NCI-H82 treated with DMSO at 0.1 percent for 48 hours (cell line): ENCODE measurements around the gene BMPER.

ENCODE experiments used
- DNase-seq: peaks from one replicate; lab custom pipeline; 2025; ENCODE audit not compliant: unreplicated experiment; lab: John Stamatoyannopoulos, UW

Gene BMPER

DNA sequence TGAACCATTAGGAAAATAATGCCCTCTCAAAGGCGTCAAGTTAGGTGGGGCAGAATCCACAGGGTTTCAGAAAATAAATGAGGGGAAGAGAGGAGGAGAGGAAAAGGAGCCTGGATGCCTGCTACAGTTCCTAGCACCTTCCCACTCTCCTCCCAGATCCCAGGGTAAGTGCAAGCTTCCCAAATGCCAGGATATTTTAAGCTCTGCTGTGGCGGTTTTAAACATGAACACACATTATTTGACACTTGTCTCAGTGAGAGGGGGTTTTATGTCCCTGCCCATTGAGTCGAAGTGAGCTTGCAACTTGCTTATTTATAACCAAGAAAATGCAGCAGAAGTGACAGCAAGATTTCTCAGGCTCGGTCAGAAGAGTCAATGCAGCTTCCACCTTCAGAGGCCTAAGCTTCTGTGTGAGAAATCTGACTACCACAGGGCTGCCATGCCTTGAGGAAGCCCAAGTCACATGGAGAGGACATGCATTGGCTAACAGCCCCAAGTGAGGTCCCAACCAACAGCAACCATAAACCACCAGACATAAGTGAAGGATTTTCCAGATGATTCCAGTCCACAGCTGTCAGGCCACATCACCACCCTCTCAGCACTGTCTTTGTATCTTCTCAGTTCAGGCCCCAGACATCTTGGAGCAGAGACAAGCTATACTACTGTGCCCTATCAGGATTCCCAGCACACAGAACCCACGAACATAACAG lies 17.9 kb upstream of the BMPER start:
- DNase-seq, result no peak

DNA sequence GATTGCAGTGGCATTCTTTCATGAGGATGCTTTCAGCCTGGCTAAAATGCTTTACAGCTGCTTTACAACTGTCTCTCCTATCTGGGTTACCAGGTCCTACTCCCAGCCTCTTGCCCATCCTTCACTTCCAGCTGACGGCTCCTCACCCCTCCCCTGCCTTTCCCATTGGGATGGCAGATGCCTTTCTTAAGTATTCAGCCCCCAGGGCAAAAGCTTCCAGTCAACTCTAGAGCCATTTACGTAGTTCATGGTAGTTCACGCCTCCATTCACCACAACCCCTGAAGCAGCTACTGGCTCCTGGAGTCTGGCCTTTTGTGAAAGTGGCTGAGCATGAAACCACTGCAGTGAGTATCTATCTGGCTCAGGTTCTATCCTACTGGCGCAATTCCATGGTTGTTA lies 17.2 kb upstream of the BMPER start:
- DNase-seq, result no peak

GRCh38 chr7:33892945-33893344 lies 12.4 kb upstream of the BMPER start:
- DNase-seq, result no peak

- DNase-seq, result no peak
Measured at GRCh38 chr7:33893377-33893776, 12.0 kb upstream of the BMPER start.

DNA sequence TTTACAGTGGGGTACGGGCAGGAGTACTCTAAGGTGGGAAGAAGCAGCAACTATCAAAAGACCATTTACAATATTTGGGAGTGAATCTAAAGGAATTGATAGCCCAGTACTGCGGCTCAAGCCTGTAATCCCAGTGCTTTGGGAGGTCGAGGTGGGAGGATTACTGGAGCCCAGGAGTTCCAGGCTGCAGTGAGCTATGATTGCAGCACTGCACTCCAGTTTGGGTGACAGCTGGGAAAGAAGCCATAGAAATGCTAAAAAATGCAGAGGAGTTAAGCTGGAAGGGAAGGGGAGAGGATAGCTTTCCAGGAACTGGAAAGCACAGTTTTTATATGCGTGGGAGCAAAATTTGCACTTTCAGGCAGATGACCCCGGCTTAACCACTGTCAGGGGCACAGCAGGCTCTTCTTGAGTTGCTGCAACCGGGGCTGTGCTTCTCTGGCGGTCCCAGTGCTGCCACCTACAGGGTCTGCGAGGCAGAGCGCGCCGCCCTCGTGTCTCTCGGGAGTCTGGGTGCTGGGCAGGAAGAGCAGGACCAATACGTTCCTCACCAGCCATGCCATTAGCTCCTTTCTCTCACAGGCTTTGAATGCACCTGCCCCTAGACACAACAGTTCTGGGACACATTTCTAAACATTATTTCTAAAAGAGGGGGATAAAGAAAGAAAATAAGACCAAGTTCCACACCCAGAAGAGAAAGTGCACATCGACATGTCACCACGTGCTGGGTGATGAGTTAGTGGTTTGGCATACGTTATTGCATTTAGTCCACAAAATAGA lies 10.1 kb upstream of the BMPER start:
- DNase-seq, result peak; percentile 16

- DNase-seq, result no peak
Measured at GRCh38 chr7:33900501-33900900, 4.8 kb upstream of the BMPER start.

DNA sequence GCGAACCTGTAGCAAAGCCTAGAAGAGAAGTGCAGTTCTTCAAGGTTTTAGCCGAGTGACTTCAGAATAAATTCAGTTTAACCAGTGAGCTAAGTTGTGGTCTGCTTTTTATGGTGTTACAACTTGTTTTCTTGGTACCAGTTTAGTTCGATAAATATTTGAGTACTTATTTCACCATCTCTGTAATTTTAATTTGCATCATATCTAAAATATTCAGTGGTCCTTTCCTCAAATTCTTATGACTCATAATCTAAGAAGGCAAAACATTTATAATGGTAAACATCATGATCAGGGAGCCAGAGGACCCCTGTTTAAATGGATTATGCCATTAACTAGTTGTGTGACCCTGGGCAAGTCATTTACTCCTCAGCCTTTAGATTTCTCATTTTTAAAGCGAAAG lies 4.1 kb upstream of the BMPER start:
- DNase-seq, result no peak

- DNase-seq, result no peak
Measured at GRCh38 chr7:33901847-33902246, 3.5 kb upstream of the BMPER start.

GRCh38 chr7:33902746-33903145 lies 2.6 kb upstream of the BMPER start:
- DNase-seq, result no peak

- no peak for DNase-seq
Measured at GRCh38 chr7:33903791-33904680, 1.3 kb upstream of the BMPER start.

DNA sequence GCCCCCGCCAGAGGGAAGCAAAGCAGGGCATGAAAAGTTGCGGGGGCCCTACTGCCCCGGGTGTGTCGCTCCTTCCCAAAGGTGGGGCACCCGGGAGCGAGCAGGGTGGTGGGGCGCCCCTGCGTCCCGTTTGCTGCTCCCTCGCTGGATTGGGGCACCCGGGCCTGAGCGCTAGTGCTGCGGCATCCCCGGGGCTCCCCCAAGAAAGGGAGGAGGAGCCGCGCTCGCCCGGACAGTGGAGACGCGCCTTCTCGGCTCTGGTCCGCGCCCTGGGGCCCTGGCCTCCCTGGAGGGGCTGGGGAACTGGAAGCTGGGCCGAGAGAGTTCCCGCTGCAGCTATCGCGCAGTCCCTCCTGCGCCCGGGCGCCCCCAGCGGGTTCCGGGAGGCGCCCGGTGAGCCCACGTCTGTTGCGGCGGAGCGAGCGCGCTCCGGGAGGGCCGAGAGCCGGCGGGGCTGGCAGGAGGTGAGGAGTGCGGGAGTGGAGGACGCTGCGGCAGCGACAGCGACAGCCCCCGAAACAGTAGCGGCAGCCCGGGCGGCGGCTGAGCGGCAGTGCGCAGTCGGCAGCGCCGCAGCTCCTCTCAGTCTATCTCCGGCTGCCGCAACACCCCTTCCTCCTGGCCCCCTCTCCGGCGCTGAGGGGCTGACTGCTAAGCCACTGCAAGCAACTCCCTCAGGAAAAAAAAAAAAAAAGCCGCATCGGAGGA lies 504 bp upstream of the BMPER start:
- peak; percentile 10 for DNase-seq

DNA sequence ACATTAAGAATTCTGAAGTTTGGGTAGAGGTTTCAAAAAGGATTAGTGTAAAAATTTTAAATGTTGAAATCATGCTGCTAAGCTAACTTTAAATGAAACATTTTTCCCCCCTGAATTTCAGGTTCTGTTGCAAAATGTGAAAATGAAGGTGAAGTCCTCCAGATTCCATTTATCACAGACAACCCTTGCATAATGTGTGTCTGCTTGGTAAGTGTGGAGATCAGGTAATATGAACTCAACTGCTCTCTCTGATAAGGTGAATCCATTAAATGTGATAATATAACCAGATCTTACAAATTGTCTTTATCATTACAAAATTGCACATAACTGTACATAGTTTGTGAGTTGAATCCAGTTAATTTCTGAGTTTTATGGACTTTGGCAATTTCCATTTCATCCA lies 1.4 kb downstream of the BMPER start:
- DNase-seq, result no peak

DNA sequence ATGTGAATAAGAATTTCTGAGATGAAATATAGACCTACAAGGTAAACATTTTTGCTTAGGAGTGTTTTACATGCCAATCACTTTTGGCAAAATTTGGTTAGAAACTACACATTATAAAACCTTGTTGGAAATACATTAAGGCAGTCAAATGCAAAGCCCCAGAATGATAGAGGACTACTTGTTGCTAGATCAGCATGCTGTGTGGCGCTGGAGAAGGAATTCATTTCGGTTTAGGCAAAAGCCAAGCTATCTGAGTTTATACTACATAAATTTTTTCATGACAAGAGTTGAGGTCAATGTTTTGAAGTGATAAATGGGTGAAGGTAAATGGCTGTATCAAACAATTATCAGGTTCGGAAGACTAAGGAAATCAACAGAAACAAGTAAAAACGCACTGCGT lies 2.3 kb downstream of the BMPER start:
- DNase-seq, result no peak

- DNase-seq, result peak; percentile 20
Measured at GRCh38 chr7:33909318-33909717, 4.0 kb downstream of the BMPER start.

DNA sequence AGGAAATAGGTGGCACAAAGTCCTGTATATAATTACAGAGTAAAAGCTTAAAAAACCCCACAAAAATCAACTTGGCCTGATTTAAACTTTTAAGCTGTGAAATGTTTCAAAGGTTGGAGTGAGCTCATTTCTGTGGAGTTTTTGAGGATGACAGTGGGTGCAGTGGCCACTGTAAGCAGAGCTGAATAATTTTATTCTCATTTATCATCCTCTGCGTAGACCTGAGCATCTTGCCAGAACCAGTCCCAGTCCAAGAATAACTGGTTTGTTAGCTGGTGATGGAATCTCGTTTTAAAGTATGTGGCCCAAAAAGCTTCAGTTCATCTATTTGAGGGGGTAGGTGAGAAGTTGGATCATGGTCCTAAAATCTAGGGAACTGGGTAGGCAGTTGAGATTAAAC lies 4.4 kb downstream of the BMPER start:
- no peak for DNase-seq

DNA sequence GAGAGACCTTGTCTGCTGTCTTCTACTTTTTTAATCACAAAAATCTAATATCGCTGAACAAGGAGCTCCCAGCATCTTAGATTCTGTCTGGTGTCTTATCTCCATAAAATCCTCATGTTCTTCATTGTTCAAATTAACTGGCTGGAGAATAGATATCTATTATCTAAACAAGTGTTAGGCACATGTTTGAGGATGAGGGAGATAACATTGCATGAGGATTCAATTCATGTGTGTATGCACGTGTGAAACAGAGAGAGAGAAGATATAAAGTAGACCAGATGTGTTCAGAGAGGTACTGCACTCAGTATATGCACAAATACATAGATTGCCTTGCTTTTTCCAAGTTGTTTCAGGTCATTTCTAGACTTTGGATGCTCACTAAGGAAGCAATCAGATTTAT lies 5.4 kb downstream of the BMPER start:
- no peak for DNase-seq

GRCh38 chr7:33916357-33917081 lies 11.2 kb downstream of the BMPER start:
- DNase-seq, result no peak

DNA sequence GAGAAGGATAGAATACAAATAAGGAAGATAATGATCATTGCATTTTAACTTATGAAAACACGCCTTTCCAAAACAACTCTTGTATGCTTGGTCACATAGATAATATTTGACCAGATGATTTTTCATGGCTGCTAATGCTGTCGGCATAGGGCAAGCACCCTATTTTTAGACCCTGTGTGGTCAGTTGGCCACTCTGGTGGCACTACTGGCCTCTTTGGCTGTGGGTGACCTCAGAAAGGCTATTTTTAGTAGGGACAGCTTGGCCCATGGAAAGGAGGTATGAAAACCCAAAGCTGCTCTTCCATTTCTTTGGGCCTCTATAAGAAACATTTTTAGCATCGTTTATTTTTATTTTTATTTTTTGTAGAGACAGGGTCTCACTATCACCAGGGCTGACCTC lies 12.3 kb downstream of the BMPER start:
- DNase-seq, result no peak

DNA sequence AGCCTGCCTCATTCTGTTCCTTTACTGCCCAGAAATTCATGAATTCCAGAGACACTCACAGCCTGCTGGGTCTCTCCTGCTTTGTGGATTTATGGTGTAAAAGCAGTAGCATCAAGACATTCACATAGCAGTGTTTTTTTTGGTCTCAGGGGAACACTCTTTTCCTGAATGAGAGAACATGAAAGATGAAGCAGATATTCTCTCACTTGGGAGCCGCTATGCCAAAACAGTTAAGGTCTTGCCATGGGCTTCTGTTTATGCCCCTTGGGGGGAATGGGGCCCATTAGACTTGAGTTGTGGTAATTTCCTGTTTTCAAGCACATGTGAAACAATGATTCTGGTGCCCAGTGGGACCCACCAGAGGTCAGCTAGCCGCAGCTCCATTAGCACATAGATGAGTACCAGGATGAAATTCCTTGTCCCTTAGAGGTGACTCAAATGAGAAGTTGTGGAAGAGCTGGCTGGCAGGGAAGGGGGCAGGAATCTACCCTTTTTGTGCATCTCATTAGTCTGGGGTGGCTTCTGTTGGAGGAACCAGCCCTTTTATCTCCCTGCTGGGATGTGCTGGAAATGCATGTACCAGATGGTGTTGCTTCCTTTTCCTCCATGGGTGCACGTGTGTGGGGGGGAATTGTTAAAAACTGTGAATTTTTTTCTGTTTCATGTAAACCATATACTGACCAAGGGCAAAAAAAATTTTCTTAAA lies 13.3 kb downstream of the BMPER start:
- DNase-seq, result no peak

DNA sequence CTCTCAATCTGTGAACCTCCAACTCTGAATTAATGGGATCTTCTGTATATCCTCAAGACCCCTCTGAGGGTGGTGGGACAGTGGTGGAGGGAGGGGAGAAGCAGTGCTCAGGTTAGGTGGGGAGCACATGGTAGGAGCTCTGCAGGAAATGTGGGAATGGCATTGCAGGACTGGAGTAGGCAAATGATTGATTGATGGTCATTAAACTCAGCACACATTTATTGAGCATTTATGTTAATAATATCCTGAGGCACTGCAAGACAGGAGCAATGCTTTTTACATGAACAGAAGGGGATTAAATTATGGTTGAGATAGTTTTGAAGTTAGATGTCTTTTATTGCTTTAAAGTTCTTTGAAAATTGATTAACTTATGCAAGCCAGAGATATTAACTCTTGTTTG lies 14.1 kb downstream of the BMPER start:
- DNase-seq, result no peak
